CD4-positive, alpha-beta T cell treated with Interleukin-10 for 1 hour (primary cell): ENCODE measurements around the gene FAM210B.
"Not testable (repeated sequence)": the region's sequence is repeated elsewhere in the genome, so short reads cannot be mapped to it uniquely, and the experiment has no call there.

Source experiments
- DNase-seq: peaks from one replicate; pipeline ENCODE4 v3.0.0-alpha.2; 2020

Gene FAM210B

DNA sequence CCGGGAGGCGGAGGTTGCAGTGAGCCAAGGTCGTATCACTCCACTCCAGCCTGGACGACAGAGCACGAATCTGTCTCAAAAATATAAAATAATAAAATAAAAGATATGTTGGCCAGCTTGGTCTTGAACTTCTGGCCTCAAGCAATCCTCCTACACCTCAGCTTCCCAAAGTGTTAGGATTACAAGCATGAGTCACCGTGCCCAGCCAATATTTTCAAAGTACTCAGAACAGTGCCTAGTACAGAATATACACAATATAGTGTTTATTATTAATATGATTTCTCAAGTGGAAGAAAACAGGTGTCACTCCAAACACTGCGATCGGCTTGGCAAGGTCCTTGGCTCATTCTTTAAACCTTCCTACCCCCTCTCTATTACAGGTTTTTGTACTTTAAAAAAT is 3.1 kb downstream of the FAM210B start:
- no peak for DNase-seq

DNA sequence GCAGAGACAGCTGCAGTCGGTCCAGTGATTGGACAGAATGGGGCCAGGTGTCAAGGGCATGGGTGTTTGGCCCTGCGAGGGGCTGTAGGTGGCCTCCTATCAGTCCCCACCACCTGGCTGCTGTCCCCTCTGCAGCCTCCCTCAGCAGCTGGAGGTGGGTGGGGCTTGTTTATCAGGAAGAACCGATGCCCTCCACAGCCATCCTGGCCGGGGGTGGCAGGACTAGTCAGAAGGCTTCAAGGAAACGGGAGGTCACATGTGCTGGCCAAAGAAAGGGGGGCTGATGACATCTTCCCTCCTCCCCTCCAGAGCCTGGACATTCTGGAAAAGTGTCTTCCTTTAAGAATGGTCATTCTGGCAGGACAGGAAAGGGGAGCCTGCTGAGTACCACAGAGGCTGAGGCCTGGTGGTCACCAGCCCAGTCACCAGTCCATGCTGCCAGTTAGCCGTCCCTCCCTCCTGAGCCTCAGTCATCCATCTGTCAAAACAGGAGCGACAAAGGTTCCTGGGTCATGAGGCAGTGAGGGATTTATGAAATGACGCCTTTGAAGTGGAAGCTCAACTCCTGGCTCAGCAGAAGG is 4.1 kb downstream of the FAM210B start:
- DNase-seq, result no peak

DNA sequence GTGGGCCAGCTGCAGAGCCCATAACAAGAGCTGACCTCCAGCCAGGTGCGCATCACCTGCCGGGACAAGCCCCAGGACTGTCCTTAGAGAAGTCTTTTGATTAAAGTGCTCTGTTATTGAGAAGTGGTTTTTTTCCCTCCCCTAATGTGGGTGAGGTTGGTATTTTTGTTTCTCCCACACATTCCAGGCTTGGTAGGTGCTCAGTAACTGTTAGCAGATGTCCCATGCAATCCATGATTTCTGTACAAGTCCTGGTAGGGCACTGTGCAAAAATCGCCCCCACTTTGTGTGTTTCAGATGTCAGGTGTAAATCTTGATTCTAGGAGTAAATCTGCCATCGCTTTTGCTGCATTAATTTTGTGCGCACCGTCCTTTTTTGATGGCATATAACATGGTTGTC is 4.7 kb downstream of the FAM210B start:
- DNase-seq, result no peak

GRCh38 chr20:56368351-56369134 is 9.8 kb downstream of the FAM210B start:
- no peak for DNase-seq

- DNase-seq, result no peak
Measured at GRCh38 chr20:56369179-56369578, 10.4 kb downstream of the FAM210B start.

- DNase-seq, result no peak
Measured at GRCh38 chr20:56371977-56372376, 13.2 kb downstream of the FAM210B start.

DNA sequence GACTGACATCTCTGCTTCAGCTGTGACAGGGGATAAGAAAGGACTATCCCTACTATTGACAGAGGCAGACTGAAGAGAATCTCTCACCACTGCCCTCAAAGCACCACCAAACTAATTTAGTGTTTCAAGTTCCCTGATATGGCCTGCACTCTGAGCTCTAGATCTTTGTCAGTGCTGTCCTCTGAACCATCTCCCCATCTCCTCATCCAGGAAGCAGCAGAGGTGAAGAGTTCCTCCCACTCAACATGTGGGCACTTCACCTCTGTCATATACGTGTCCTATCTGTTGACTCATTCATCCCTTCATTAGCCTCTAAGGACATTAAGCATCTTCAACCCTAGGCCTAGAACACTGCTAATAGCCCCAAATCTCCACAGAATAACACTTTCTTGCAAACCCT is 14.1 kb downstream of the FAM210B start:
- DNase-seq, result no peak

DNA sequence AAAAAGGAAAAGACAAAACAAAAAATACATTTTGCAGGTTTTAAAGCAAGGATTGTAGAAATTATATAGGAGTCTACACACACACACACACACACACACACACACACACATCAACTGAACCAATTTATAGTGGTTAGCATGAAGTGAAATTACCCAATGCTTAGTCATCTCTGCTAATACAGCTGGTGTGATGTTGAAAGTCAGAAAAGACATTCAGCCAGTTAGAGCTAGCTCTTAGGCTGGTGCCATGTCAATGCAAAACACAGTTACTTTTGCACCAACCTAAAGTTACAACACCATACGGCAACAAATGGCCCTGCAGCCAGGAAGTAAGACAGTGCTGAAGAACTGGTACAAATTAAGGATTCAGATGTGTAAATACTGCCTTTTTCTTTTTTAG is 15.2 kb downstream of the FAM210B start:
- peak; percentile 16 for DNase-seq

DNA sequence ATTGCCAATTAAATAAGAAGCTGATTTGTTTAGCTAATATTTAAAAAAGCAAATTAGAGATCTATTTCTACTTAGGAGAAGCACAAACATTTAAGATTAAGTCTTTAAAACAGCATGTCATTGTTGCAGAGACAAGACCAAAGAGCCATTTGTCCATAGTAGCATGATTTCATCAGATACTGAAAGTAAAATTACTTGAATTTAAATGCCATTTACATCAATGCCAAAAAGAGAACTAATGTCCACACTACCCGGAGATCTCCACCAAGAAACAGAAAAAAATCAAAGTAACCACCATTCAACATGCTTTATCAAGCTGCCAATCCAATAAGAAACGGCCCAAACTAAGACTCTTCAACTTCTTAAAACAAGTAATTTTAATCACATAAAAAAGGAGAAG is 17.6 kb downstream of the FAM210B start:
- no peak for DNase-seq

DNA sequence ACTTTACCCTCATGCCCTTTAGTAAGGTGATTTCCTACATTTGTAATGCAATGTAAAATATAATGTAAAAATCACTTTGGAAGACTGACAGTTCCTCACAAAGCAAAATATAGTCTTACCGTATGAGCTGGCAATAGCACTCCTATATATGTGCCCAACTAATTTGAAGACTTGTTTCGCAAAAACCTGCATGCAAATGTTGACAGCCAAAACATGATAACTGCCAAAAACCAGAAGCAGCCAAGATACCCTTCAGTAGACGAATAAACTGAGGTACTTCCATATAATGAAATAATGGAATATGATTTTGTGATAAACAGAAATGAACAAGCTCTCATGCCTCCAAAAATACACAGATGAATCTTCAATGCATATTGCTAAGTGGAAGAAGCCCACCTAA is 19.6 kb downstream of the FAM210B start:
- no peak for DNase-seq

- DNase-seq, result no peak
Measured at GRCh38 chr20:56380375-56380774, 21.6 kb downstream of the FAM210B start.

DNA sequence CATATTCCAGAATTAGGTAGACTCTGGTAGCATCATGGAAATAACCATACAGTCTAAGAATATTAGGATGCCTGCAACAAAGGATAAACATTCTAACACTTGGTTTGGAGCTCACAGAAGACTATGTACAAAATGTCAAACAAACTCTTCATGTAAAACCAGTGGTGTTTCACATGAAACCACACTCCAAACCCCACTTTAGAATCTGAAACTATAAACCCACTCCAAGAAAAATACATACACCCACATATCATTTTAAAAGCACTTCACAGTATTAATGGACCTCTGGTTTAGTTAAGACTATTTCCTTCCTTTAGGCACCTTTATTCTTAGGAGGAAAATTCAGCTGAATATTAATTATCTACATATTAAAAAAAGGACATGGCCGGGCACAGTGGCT is 22.7 kb downstream of the FAM210B start:
- DNase-seq, result no peak

DNA sequence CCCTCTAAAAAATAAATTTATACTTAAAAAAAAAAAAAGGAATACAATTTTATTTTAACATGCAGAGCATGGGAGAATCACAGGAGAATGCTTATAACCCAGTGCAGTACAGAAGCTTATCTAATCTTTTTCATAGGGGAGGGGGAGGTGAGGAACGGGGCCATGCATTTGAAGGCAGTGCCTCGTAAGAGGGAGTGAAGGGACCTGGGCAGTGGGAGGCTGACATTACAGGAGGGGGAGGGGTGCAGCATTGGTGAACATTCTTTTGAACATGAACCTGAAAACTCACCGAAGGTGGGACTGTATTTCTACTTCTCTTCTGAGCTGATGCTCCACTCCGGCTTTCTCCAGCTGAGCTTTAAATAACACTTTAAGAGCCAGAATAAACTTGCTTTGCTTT is 23.9 kb downstream of the FAM210B start:
- DNase-seq, result no peak

DNA sequence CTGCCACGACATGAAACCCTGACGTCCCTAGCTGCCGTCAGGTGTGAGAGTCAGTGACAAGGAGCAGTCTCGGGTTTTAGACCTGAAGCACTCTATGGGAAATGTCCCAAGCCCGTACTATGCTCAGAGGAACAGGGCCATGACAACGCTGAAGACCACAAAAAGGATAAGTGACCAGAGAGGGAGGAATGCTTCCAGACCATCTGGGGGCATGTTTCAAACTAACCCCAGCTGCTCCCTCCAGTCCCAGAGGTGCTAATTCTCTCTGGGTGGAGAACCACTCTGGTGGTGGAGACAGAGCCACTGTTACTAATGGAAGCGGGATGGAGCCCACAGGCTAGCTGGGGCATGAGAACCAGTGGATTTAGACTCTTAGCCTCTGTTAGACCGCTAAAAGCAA is 24.6 kb downstream of the FAM210B start:
- no peak for DNase-seq

GRCh38 chr20:56385130-56385529 is 26.4 kb downstream of the FAM210B start:
- DNase-seq, result no peak

DNA sequence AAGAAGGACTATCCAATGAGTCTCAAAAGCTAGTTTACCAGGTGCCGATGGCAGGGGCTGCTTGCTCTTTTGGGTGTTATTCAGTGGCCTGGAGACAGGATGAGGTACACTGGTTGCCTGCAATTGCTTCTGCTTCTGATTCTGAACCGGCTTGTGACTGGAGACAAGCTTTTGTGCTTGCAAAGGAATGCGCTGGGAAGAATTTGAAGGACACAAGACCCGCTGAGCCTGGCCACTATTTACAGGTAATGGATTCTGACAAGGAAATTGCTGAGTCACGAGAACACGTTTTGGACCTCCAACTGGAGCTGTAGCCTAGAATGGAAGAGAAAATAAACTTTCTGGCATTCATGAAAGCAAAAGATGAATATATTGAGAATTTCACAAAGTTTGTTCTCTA is 27.4 kb downstream of the FAM210B start:
- DNase-seq, result no peak

- DNase-seq, result no peak
Measured at GRCh38 chr20:56388882-56389281, 30.1 kb downstream of the FAM210B start.

DNA sequence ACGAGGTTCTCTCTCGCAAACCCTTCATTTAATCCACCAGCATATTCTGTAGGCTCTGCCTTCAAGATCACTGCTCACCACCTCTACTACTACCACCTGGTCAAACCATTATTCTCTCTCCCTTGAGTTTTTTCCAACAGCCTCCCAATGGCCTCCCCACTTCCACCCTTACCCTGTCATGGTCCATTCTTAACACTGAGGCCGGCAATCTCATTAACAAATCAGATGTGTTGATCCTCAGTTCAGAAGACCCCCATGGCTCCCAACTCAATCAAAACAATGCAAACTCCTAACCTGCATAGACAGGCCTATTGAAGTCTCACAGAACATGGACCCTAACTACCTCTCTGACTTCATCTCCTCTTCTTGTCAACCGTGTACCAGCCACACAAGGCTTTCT is 31.0 kb downstream of the FAM210B start:
- no peak for DNase-seq

DNA sequence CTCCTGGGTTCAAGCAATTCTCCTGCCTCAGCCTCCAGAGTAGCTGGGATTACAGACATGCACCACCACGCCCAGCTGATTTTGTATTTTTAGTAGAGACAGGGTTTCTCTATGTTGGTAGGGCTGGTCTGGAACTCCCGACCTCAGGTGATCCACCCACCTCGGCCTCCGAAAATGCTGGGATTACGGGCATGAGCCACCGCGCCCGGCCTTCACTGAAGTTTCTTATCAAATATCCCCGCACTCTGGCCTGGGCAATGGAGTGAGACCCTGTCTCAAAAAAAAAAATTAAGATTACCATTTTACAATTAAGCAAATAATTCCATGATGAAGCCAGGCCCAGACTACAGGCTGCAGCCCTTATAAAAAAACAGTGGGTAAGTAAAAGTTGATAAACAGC is 31.6 kb downstream of the FAM210B start:
- DNase-seq, result not testable (repeated sequence)

- DNase-seq, result no peak
Measured at GRCh38 chr20:56391037-56391436, 32.3 kb downstream of the FAM210B start.

- DNase-seq, result no peak
Measured at GRCh38 chr20:56391596-56392131, 32.9 kb downstream of the FAM210B start.

DNA sequence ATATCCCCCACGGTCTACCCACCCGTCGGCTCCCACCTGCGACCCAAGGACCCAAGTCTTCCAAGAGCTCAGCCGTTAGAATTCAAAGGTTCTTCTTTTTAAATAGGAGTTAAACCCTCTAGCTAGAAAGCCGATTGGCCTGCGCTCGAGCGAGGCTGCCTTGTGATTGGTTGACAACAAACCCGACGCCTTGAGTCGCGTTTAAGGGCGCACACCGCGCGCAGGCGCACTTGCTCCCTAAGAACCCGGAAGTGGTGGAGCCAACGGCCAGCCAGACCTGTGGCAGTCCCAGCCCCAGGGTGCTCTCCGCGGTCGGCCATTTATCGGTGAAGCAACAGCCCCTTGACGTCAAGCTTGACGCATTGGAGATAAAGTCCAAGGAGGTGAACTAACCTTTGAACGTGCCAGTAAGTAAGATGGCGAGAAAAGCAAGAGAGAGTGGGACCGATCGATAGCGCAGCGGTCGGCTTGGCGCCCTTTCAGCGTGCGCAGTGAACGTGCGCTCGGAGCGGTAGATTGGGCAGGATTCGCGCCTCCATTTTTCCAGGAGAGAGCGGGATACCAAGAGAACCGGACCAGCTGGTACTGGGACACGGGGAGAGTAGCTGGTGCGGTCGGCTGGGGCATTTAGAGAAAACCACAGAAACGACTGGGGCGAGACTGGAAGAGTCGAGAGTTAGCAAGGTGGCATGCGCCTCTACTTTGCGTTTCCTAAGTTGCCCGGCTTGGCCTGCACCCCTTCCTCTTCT is 33.5 kb downstream of the FAM210B start, which contains the start of the genes AURKA and CSTF1:
Gene AURKA, minus strand, starts transcription at position 84 of the 749 bp plus-strand sequence. CDS start 4,018 bp downstream, outside the sequence.
Gene CSTF1, plus strand, starts transcription at position 514 of the 749 bp plus-strand sequence. CDS start 2,908 bp downstream, outside the sequence.
- DNase-seq, result peak; percentile 100

GRCh38 chr20:56392881-56393482 is 34.2 kb downstream of the FAM210B start:
- DNase-seq, result peak; percentile 52
